ENCODE results near the gene PRSS33.

PRSS33 gene

GRCh38 chr16:2813771-2814221, 26.4 kb upstream of the PRSS33 start:
- no peaks in the 10 kb centered on the region for H3K9me3 ChIP-seq (ENCODE audit: insufficient read depth, low read depth, low read length)
- no peaks in the 10 kb centered on the region for H3K79me2 ChIP-seq (ENCODE audit: insufficient read depth, low read length)
- no peak overlapping the region for H2AFZ ChIP-seq (ENCODE audit: low read length)
- H3K4me3 ChIP-seq (ENCODE audit: low read length, poor library complexity, severe bottlenecking): no peak overlapping the region
- H3K36me3 ChIP-seq (ENCODE audit: insufficient read depth, low read length): no peaks in the 10 kb centered on the region
- no peaks in the 10 kb centered on the region for H4K20me1 ChIP-seq (ENCODE audit: insufficient read depth, low read length, poor library complexity, severe bottlenecking)
- no peaks in the 10 kb centered on the region for H3F3A ChIP-seq (ENCODE audit: low read depth)
- no peaks in the 10 kb centered on the region for H3K4me1 ChIP-seq (ENCODE audit: insufficient read depth, low read length, poor library complexity, severe bottlenecking)
- TF ChIP-seq CTCF (conservative IDR thresholded peaks at IDR 0.05; ENCODE audit: low read length): no peak
- no peak for TF ChIP-seq EZH2phosphoT487 (IDR thresholded peaks at IDR 0.05; ENCODE audit: borderline replicate concordance)
- H3K9me2 ChIP-seq (replicated peaks; ENCODE audit: low read depth, low read length): no peaks in the 10 kb centered on the region
- no peak overlapping the region for H3K9ac ChIP-seq (ENCODE audit: low read depth, low read length, poor library complexity, severe bottlenecking)
- H3K27me3 ChIP-seq (ENCODE audit: insufficient read depth, low read length, poor library complexity, severe bottlenecking): no peaks in the 10 kb centered on the region
- H3K4me2 ChIP-seq (ENCODE audit: low read depth, low read length, poor library complexity, severe bottlenecking): no peak overlapping the region

- TF ChIP-seq CTCF (conservative IDR thresholded peaks at IDR 0.05; ENCODE audit: low read length): no peak
- no peak for TF ChIP-seq EZH2phosphoT487 (IDR thresholded peaks at IDR 0.05; ENCODE audit: borderline replicate concordance)
- Histone ChIP-seq H2AFZ (ENCODE audit: low read length) (no peak overlapping the region), H3K4me2 (ENCODE audit: low read depth, low read length, poor library complexity, severe bottlenecking) (no peak overlapping the region)
Measured at GRCh38 chr16:2811703-2812471, 24.5 kb upstream of the PRSS33 start.

GRCh38 chr16:2810651-2811050, 23.3 kb upstream of the PRSS33 start:
- Histone ChIP-seq H3K4me3 (ENCODE audit: low read length, poor library complexity, severe bottlenecking) (no peak overlapping the region), H3F3A (ENCODE audit: low read depth) (no peaks in the 10 kb centered on the region), H3K4me1 (ENCODE audit: insufficient read depth, low read length, poor library complexity, severe bottlenecking) (no peaks in the 10 kb centered on the region), H2AFZ (ENCODE audit: low read length) (no peak overlapping the region), H3K27me3 (ENCODE audit: insufficient read depth, low read length, poor library complexity, severe bottlenecking) (no peaks in the 10 kb centered on the region), H3K4me2 (ENCODE audit: low read depth, low read length, poor library complexity, severe bottlenecking) (no peak overlapping the region), H3K9me3 (ENCODE audit: insufficient read depth, low read depth, low read length) (no peaks in the 10 kb centered on the region), H3K36me3 (ENCODE audit: insufficient read depth, low read length) (no peaks in the 10 kb centered on the region), H3K9ac (ENCODE audit: low read depth, low read length, poor library complexity, severe bottlenecking) (no peak overlapping the region), H3K9me2 (replicated peaks; ENCODE audit: low read depth, low read length) (no peaks in the 10 kb centered on the region), H4K20me1 (ENCODE audit: insufficient read depth, low read length, poor library complexity, severe bottlenecking) (no peaks in the 10 kb centered on the region), H3K79me2 (ENCODE audit: insufficient read depth, low read length) (no peaks in the 10 kb centered on the region)
- no peak for TF ChIP-seq CTCF (conservative IDR thresholded peaks at IDR 0.05; ENCODE audit: low read length)
- TF ChIP-seq EZH2phosphoT487 (IDR thresholded peaks at IDR 0.05; ENCODE audit: borderline replicate concordance): no peak

More at GRCh38 chr16:2811703-2812471, 24.5 kb upstream of the PRSS33 start:
- Histone ChIP-seq H3K9me3 (ENCODE audit: insufficient read depth, low read depth, low read length) (no peaks in the 10 kb centered on the region), H3K4me1 (ENCODE audit: insufficient read depth, low read length, poor library complexity, severe bottlenecking) (no peaks in the 10 kb centered on the region), H3K9ac (ENCODE audit: low read depth, low read length, poor library complexity, severe bottlenecking) (no peak overlapping the region), H3K27me3 (ENCODE audit: insufficient read depth, low read length, poor library complexity, severe bottlenecking) (no peaks in the 10 kb centered on the region), H3K36me3 (ENCODE audit: insufficient read depth, low read length) (no peaks in the 10 kb centered on the region), H3F3A (ENCODE audit: low read depth) (no peaks in the 10 kb centered on the region), H4K20me1 (ENCODE audit: insufficient read depth, low read length, poor library complexity, severe bottlenecking) (no peaks in the 10 kb centered on the region), H3K9me2 (replicated peaks; ENCODE audit: low read depth, low read length) (no peaks in the 10 kb centered on the region), H3K79me2 (ENCODE audit: insufficient read depth, low read length) (no peaks in the 10 kb centered on the region), H3K4me3 (ENCODE audit: low read length, poor library complexity, severe bottlenecking) (no peak overlapping the region)

All from Loucy (cell line).